ENCODE data around the gene SBNO2. TPM values are rescaled to one million over a fixed set of nuclear protein-coding genes. Genes with fewer than 3 reads are reported as not detected.

SBNO2 gene
- total RNA-seq, 1 experiment from 2014 or later, result 51.8 TPM

DNA sequence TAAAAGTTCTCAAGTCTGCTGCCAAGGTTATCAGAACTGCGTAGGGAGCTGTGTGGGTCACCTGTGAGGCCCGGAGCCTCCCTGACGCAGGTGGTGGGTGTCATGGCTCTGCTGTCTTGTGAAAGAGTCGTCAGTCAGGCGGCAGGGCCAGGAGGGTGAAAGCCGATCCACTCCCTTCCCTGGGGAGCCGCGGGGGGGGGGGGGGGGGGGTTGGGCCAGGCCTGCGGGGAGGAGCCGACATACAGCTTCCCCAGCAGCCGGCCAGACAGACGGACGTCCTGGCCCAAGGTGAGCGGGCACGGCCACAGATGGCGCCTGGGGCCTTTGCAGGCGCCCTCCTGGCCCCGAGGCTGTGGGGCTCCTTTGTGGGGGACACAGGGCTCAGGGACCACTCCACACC is 12.4 kb downstream of the SBNO2 start:
- BruUV-seq (replicated peaks), result no TSS peak
- Histone ChIP-seq H3K4me3 (ENCODE audit: low read depth, low read length, poor library complexity, severe bottlenecking) (no peak overlapping the region), H3K36me3 (ENCODE audit: insufficient read depth, low read length, poor library complexity, severe bottlenecking) (no peaks in the 10 kb centered on the region), H3K27ac (ENCODE audit: low read depth, low read length, poor library complexity, severe bottlenecking) (no peak overlapping the region), H3K4me1 (ENCODE audit: insufficient read depth, low read length, poor library complexity, severe bottlenecking) (no peaks in the 10 kb centered on the region), H3K9me3 (ENCODE audit: low read depth, low read length, poor library complexity, severe bottlenecking) (no peaks in the 10 kb centered on the region), H3K27me3 (replicated peaks; ENCODE audit: insufficient read depth, low read depth, low read length, poor library complexity) (no peaks in the 10 kb centered on the region)
- ChIA-PET CTCF (no interaction called here), POLR2A (ENCODE audit: low non-redundant PET) (no interaction called here)
- DNase-seq (ENCODE audit: low spot score), result no peak
- TF ChIP-seq, protein P1, sequence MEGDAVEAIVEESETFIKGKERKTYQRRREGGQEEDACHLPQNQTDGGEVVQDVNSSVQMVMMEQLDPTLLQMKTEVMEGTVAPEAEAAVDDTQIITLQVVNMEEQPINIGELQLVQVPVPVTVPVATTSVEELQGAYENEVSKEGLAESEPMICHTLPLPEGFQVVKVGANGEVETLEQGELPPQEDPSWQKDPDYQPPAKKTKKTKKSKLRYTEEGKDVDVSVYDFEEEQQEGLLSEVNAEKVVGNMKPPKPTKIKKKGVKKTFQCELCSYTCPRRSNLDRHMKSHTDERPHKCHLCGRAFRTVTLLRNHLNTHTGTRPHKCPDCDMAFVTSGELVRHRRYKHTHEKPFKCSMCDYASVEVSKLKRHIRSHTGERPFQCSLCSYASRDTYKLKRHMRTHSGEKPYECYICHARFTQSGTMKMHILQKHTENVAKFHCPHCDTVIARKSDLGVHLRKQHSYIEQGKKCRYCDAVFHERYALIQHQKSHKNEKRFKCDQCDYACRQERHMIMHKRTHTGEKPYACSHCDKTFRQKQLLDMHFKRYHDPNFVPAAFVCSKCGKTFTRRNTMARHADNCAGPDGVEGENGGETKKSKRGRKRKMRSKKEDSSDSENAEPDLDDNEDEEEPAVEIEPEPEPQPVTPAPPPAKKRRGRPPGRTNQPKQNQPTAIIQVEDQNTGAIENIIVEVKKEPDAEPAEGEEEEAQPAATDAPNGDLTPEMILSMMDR (conservative IDR thresholded peaks at IDR 0.05; ENCODE audit: low read depth, low read length), result no peak
- TF ChIP-seq EZH2 (IDR thresholded peaks at IDR 0.05; ENCODE audit: borderline replicate concordance, low read depth, low read length, poor library complexity, severe bottlenecking), result no peak
- intact Hi-C loops (cut with micrococcal nuclease; ENCODE audit: unreplicated experiment), result no loop called here

DNA sequence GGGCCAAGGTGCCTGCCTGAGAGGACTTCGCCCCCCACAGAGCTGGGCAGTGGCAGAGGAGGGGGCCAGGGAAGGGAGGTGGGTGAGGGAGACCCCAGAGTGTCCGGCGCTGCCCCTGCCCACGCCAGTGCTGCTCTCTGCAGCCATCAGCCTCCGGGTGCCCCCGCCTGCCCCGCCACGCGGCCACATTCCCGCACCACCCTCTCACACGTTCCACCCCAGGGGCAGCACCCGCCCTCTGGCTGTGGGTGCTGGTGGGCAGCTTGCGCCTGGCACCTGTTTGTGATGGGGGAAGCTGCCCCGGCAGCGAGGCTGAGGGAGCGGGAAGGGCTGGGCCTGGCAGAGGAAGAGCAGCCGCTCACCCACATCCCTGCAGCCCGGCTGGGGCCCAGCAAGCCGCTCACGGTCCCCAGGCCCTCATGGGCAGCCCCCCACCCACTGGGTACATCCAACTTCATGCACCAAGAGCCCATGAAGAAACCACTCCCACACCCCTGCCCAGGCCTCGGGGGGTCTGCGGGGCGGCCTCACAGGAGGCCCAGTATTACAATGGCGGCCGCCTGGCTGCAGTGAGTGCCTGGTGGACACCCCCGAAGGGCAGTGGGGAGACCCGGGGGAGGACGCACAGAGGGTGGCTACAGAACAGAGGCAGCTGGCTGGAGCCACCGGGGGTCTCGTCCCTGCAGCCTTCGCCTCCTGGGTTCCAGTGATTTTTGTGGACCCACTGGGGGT is 14.0 kb downstream of the SBNO2 start:
- TF ChIP-seq EZH2 (IDR thresholded peaks at IDR 0.05; ENCODE audit: borderline replicate concordance, low read depth, low read length, poor library complexity, severe bottlenecking), result no peak
- TF ChIP-seq, protein P1 (conservative IDR thresholded peaks at IDR 0.05; ENCODE audit: low read depth, low read length), result no peak
- DNase-seq (ENCODE audit: low spot score), result no peak
- H3K4me1 ChIP-seq (ENCODE audit: insufficient read depth, low read length, poor library complexity, severe bottlenecking), result peaks cover 4% of the 10 kb centered on the region
- H3K36me3 ChIP-seq (ENCODE audit: insufficient read depth, low read length, poor library complexity, severe bottlenecking), result no peaks in the 10 kb centered on the region
- no peaks in the 10 kb centered on the region for H3K27me3 ChIP-seq (replicated peaks; ENCODE audit: insufficient read depth, low read depth, low read length, poor library complexity)
- POLR2A ChIA-PET (ENCODE audit: low non-redundant PET), result no interaction called here
- no peak overlapping the region for H3K4me3 ChIP-seq (ENCODE audit: low read depth, low read length, poor library complexity, severe bottlenecking)
- H3K9me3 ChIP-seq (ENCODE audit: low read depth, low read length, poor library complexity, severe bottlenecking), result no peaks in the 10 kb centered on the region
- no peak overlapping the region for H3K27ac ChIP-seq (ENCODE audit: low read depth, low read length, poor library complexity, severe bottlenecking)
- intact Hi-C loops (cut with micrococcal nuclease; ENCODE audit: unreplicated experiment), result no loop called here
- no TSS peak for BruUV-seq (replicated peaks)
- CTCF ChIA-PET, result no interaction called here

GRCh38 chr19:1158885-1159448 is 15.1 kb downstream of the SBNO2 start:
- no peak for TF ChIP-seq EZH2 (IDR thresholded peaks at IDR 0.05; ENCODE audit: borderline replicate concordance, low read depth, low read length, poor library complexity, severe bottlenecking)
- TF ChIP-seq, protein P1 (conservative IDR thresholded peaks at IDR 0.05; ENCODE audit: low read depth, low read length), result no peak
- H3K36me3 ChIP-seq (ENCODE audit: insufficient read depth, low read length, poor library complexity, severe bottlenecking), result no peaks in the 10 kb centered on the region
- ChIA-PET POLR2A (ENCODE audit: low non-redundant PET) (no interaction called here), CTCF (no interaction called here)
- H3K9me3 ChIP-seq (ENCODE audit: low read depth, low read length, poor library complexity, severe bottlenecking), result no peaks in the 10 kb centered on the region
- no peaks in the 10 kb centered on the region for H3K27me3 ChIP-seq (replicated peaks; ENCODE audit: insufficient read depth, low read depth, low read length, poor library complexity)
- H3K27ac ChIP-seq (ENCODE audit: low read depth, low read length, poor library complexity, severe bottlenecking), result no peak overlapping the region
- H3K4me3 ChIP-seq (ENCODE audit: low read depth, low read length, poor library complexity, severe bottlenecking), result no peak overlapping the region
- intact Hi-C loops (cut with micrococcal nuclease; ENCODE audit: unreplicated experiment), result no loop called here
- peaks cover 8% of the 10 kb centered on the region for H3K4me1 ChIP-seq (ENCODE audit: insufficient read depth, low read length, poor library complexity, severe bottlenecking)
- BruUV-seq (replicated peaks), result no TSS peak
- DNase-seq (ENCODE audit: low spot score), result no peak
